ENCODE data around the gene NOP9.

The NOP9 gene

DNA sequence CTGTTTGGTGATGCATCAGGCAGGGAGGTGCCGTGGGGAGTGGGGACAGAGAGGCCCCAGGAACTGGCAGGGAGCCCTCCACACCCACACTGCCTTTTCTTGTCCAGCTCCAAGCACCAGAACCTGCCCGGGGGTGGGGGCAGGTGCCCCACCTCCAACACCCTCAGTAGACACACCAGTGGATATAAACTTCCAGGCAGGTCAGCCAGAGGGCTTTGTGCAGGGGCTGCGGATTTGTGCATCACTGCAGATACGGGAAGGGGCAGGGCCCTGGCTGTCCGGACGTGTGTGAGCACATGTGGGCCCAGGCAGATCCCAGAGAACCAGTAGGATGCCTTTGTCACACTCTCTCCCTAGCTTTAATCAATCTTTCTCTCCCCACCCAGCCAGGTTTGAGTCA is 35.4 kb upstream of the NOP9 start:
- no peak for DNase-seq

DNA sequence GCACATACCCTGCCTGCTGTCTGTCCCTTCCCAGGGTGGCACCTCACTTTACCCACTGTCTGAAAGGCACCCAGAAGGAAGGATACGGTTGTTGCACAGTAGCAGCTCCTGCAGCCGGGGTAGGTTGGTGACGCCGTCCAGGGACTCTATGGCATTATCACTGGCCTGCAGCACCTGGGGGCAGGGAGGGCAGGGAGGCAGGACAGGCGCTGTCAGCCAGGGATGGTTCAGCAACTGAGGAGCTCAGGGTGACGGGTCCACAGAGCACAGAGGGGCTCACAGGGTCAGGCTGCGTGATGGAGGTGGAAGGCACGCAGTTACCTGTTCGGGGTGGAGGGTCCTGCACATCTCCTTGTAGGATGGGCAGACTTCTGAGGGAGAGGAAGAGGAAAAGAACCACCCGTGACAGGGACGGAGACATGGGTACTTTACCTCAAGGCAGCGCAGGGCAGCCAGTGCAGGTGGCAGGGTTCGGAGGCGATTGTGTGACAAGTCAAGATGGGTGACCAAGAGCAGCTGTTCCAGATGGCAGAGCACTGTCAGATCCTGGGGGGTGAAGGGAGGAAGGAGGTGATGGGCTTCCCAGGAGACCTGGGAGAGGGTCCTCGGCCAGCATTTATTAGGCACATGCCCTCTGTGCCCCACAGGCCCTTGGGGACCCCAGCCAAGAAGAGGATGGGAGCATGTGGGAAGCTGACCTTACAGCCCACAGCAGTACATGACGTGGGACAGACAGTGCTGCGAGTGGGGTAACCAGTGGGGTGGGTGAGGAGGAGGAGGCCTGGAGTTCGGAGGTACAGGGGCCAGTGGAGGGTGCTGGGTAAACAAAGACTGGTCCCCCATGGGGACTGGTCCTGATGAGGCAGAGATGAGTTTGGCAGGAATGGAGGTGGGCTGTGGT is 33.1 kb upstream of the NOP9 start:
- DNase-seq = no peak

- DNase-seq = no peak
Observed at GRCh38 chr14:24267516-24267915, 32.1 kb upstream of the NOP9 start.

GRCh38 chr14:24268225-24268624 is 31.4 kb upstream of the NOP9 start:
- DNase-seq = no peak

GRCh38 chr14:24269368-24269767 is 30.3 kb upstream of the NOP9 start:
- DNase-seq = no peak

- DNase-seq = no peak
Observed at GRCh38 chr14:24269910-24270536, 29.6 kb upstream of the NOP9 start.

- DNase-seq = no peak
Observed at GRCh38 chr14:24270537-24271133, 29.0 kb upstream of the NOP9 start.

DNA sequence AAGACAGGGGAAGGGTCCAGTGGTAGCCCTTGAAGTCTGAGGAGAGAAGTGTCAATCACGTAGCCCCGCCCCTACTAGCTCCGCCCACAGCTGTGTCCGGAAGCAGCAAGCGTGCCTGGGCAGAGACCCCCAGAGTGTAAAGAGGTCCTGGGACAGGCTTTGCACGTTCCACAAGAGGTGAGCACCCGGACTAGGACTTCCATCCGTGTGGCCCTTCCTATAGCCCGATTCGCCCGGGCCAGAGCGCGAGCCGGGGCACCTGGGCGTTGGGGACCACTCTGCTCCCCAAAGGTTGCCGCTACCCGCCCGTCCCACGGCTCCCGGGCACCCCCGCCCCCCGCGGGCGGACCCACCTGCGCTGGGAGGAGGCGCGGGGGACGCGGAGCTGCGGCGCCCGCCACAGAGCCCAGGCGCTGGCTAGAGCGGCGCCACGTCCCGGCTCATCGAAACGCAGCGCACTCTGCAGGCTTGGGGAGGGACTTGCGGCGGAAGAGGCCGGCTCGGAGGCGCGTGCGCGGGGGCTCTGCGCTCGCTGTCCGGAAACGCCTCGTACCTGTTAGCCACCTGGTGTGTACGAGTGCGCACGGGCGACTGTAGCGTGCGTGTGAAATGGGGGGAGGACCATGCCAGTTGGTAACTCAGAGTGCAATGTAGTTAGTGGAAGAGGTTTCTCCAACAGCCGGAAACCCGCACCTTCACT is 28.4 kb upstream of the NOP9 start, which contains the start of gene RABGGTA:
Gene RABGGTA, minus strand, starts transcription at position 464 of the 700 bp plus-strand sequence. CDS start 482 bp downstream, outside the sequence.
- DNase-seq = peak; percentile 94

GRCh38 chr14:24271834-24272263 is 27.8 kb upstream of the NOP9 start:
- DNase-seq = no peak

DNA sequence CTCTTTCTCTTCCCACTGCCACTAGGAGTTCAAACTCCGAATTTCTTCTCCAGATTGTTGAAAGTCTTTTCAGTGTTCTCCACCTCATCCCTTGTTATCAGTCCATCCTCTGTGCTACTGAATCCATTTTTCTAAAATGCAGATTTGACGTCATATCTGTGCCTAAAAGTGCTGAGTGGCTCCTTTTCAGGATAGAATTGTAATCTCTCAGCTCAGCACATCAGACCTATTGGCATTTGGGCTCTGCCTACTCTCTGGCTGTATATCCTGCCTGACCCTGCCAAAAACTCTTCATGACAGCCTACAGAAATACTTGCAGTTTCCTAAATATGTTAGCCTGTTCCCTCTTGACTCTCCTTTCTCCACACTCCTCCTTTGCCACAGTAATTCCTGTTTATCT is 27.2 kb upstream of the NOP9 start:
- DNase-seq = no peak

- no peak for DNase-seq
Observed at GRCh38 chr14:24273422-24273998, 26.1 kb upstream of the NOP9 start.

DNA sequence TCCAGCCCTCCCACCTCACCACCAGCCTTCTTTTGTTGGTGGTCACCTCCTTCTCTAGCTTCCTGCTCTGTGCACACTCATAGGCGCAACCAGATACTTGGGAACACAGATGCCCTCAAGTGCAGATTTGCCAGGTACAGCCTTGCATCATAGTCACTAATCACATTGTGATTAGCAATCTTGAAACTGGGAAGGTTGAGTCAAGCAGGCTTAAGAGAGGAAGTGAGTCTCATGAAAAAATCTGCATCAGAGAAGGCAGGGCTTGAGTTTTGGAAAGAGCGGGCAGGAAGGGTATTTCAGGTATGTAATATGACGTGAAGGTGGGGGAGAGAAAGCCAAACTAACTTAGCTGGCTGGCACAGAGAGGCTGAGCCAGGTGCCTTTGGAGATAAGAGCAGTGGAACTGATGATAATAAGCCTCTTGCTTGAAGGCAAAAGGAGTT is 25.5 kb upstream of the NOP9 start:
- no peak for DNase-seq

GRCh38 chr14:24277071-24277470 is 22.6 kb upstream of the NOP9 start:
- no peak for DNase-seq

DNA sequence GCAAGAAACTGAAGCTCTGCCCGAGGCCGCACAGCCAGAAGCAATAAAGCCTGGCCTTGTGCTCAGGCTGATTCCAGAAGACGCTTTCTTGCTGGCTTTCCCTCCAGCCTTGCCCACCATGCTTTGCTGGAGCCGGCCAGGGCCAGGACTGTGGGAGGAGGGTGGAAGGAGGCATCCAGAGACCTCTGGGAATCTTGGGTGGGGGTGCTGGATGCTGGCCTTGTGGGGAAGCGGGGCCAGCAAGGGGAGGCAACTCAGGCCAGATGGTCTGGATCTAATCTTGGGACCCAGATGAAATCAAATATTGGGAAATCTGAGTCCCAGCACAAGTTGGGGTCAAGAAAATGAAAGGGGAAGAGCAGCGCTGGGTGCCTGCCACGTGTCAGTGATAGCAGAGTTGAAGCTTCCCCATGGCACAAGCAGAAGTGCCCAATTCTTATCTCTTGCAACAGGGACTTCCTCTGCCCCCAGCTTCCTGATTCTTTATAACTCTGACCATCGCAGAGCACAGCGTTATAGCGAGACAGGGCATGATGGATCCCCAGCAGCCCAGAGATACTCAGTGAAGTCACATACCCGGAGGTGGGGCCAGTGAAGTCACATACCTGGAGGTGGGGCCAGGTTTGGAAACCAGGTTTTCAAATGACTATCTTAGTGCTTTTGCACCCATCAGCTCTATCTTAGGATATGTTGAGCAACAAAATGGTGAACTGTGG is 21.9 kb upstream of the NOP9 start:
- DNase-seq = no peak

- DNase-seq = no peak
Observed at GRCh38 chr14:24278424-24278823, 21.2 kb upstream of the NOP9 start.

DNA sequence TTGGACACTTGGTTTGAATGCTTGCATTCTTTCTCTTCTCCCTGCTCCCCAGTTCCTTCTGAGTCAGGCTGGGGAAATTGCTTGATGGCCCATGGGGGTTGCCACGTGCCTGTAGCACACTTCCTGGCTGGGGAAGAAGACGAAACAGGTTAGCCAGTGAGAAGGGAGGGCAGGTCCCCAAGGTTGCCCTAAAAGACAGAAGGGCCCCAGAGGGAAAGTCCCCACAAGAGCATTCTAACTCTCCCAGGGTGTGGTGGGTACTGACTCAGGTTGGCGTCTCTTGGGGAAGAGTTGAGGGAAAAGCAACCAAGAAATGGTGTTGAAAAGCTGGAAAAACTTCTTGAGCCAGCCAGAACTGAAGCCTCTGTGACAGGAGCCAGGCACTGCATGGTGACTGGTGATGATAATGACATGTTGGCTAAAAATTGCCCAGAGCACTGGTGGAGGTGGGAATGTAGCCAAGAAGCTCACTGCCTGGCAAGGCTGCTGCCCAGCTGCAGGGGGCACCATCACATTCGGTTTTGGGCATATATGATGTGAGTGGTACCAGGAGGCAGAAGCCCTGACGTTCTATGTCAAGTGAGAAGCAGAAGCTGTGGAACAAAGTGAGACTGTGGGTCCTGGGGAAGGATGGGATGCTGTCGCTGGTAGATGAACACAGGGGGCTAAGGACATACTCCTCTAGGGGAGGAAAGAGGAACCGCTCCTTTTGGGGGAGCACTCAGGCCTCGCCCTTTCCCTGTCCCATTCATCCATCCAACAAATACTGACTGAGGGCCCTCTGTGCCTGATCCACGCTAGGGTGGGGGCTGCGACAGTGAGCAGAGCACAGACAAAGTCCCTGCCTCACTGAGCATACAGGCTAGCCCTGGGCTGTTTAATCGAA is 20.1 kb upstream of the NOP9 start:
- DNase-seq = no peak

DNA sequence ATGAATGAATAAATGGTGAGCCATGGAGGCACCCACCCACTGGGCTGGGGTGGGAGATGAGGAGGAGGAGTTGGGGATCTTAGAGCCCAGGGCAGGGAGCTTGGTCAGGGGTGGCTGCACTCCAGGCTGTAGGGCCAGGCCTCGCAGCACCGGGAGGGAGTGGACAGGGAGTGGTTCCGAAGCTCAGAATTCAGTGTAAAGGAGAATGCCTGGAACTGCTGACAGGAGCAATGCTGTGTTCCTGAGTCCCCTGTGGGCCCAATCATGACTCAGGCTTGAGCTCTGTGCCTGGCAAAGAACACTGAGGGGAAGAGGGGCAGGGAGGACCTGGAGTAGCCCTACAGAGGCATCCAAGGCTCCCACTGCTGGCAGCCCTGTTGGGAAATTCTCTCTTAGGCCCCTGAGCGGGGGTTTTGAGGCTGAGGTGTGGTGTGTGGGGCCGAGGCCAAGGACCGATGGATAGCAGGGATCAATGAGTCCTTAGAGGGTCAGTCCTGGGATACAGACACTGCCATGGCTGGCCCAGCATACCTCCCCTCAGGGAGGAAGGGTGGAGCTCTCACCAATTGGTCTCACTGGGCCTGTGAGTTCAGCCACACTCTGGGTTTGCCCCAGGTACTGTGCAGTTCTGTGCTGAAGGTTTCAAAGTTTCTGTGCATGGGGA is 18.7 kb upstream of the NOP9 start:
- no peak for DNase-seq

- no peak for DNase-seq
Observed at GRCh38 chr14:24281636-24282035, 18.0 kb upstream of the NOP9 start.

GRCh38 chr14:24282736-24283135 is 16.9 kb upstream of the NOP9 start:
- DNase-seq = no peak

DNA sequence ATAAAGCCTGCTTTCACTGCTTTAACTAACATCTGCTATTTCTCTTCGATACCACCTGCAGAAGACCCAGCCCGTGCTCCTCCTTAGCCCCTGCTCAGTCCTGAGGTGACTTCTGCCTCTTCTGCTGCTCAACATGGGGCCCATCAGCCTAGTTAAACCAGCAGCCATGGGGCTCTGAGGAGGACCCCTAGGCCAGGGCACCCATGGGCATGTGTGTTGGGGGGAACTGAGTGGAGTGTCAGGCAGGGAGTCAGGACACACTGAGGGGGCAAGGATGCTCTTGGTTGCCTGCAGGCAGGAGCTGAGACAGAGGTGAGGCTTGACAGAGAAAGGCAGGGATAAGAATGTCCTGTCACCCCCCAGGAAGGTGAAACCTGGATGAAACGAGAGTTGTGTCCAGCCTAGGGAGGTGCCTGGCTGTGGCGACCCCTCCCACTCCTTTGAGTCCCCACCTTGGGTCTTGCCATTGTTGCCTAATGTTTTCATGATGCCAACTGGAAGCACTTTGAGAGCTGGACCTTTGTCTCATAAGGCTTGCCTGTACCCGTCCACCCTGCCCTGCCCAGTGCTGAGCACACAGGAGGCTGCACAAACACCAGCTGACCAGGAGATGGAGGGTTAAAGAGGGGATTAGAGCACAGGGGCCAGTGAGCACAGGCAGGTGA is 15.7 kb upstream of the NOP9 start:
- DNase-seq = no peak

Measured in NCI-H1105 (cell line).